CD14-positive monocyte (primary cell): ENCODE measurements around the gene NUP93. TPM values are rescaled to one million over a fixed set of nuclear protein-coding genes. Genes with fewer than 3 reads are reported as not detected.

Experiments used
- DNase-seq, 3 donors: peaks; one replicate each; pipeline ENCODE4 v3.0.0-alpha.2; 2011 to 2022
- H2AFZ ChIP-seq: 2 replicates; pipeline ENCODE4 v1.6.0; 2012; ENCODE audit warnings: mild to moderate bottlenecking, low read depth, low read length, inconsistent platforms; ENCODE audit not compliant: insufficient read depth, poor library complexity, severe bottlenecking
- H3K27ac ChIP-seq, 2 donors: 1 replicate in 1 of 2; 2 replicates in 1 of 2; pipeline ENCODE4 v1.5.1; 2012 to 2013; ENCODE audit warnings: low read length in 2 of 2, control low read depth in 1 of 2, inconsistent platforms in 1 of 2, low read depth in 1 of 2, mild to moderate bottlenecking in 1 of 2
- H3K27me3 ChIP-seq, 2 donors: one replicate each; pipeline versions ENCODE4 v1.6.0 to v1.6.1; 2011 to 2013; ENCODE audit warnings: low read length in 2 of 2; ENCODE audit not compliant: control insufficient read depth in 2 of 2, insufficient read depth in 2 of 2
- H3K36me3 ChIP-seq, 2 donors: replicated peaks in 1 of 2; 1 replicate in 1 of 2; 2 replicates in 1 of 2; pipeline versions ENCODE4 v1.5.1 to v1.6.1; 2012 to 2013; ENCODE audit warnings: low read length in 2 of 2, control low read depth in 1 of 2, inconsistent platforms in 1 of 2, mild to moderate bottlenecking in 1 of 2; ENCODE audit not compliant: insufficient read depth in 2 of 2, control insufficient read depth in 1 of 2
- H3K4me1 ChIP-seq, 2 donors: 1 replicate in 1 of 2; 2 replicates in 1 of 2; pipeline versions ENCODE4 v1.5.1 to v1.6.1; 2012 to 2013; ENCODE audit warnings: low read length in 2 of 2, control low read depth in 1 of 2, inconsistent platforms in 1 of 2, mild to moderate bottlenecking in 1 of 2, moderate library complexity in 1 of 2; ENCODE audit not compliant: insufficient read depth in 2 of 2, control insufficient read depth in 1 of 2
- H3K4me2 ChIP-seq: replicated peaks from 2 replicates; pipeline ENCODE3; 2012; ENCODE audit warnings: low read length, moderate library complexity, mild to moderate bottlenecking; ENCODE audit not compliant: poor library complexity, severe bottlenecking; ENCODE audit errors: extremely low read depth
- H3K4me3 ChIP-seq, 3 experiments: fragments of 200-600 bp in 1 of 3; sonication (generic) in 1 of 3; replicated peaks in 1 of 3; 1 replicate in 2 of 3; 2 replicates in 1 of 3; pipeline ENCODE4 v1.5.1; 2011 to 2013; ENCODE audit warnings: low read length in 3 of 3, mild to moderate bottlenecking in 3 of 3, control low read depth in 2 of 3, low read depth in 2 of 3, inconsistent platforms in 1 of 3, moderate library complexity in 1 of 3
- H3K79me2 ChIP-seq: 2 replicates; pipeline ENCODE4 v1.6.0; 2012; ENCODE audit warnings: mild to moderate bottlenecking, control low read depth, inconsistent platforms, low read length, moderate library complexity; ENCODE audit not compliant: insufficient read depth
- H3K9ac ChIP-seq: 2 replicates; pipeline ENCODE4 v1.6.0; 2017; ENCODE audit warnings: low read length, mild to moderate bottlenecking; ENCODE audit not compliant: insufficient read depth, poor library complexity, severe bottlenecking
- H3K9me3 ChIP-seq, 2 donors: replicated peaks in 1 of 2; 1 replicate in 1 of 2; 2 replicates in 1 of 2; pipeline versions ENCODE4 v1.5.1 to v1.6.1; 2012 to 2013; ENCODE audit warnings: low read length in 2 of 2, control low read depth in 1 of 2; ENCODE audit not compliant: control insufficient read depth in 1 of 2, insufficient read depth in 1 of 2
- H4K20me1 ChIP-seq: 2 replicates; pipeline ENCODE4 v1.6.0; 2012; ENCODE audit warnings: mild to moderate bottlenecking, low read length, control low read depth, moderate library complexity; ENCODE audit not compliant: insufficient read depth
- H3K27ac Mint-ChIP-seq, 7 donors: one replicate each; pipeline ENCODE4 v1.8.0; 2020; ENCODE audit warnings: mild to moderate bottlenecking in 7 of 7, mixed read lengths in 7 of 7, moderate library complexity in 6 of 7, inconsistent platforms in 2 of 7
- H3K27me3 Mint-ChIP-seq, 3 donors: one replicate each; pipeline ENCODE4 v1.8.0; 2021 to 2022; ENCODE audit warnings: low read depth in 3 of 3, mild to moderate bottlenecking in 3 of 3, mixed read lengths in 3 of 3, moderate library complexity in 3 of 3, inconsistent platforms in 1 of 3
- H3K36me3 Mint-ChIP-seq, 2 donors: one replicate each; pipeline ENCODE4 v1.8.0; 2020; ENCODE audit warnings: mixed read lengths in 2 of 2, inconsistent platforms in 1 of 2, mild to moderate bottlenecking in 1 of 2
- H3K4me1 Mint-ChIP-seq: one replicate; pipeline ENCODE4 v1.8.0; 2020; ENCODE audit warnings: mild to moderate bottlenecking, mixed read lengths
- H3K4me3 Mint-ChIP-seq, 2 donors: one replicate each; pipeline ENCODE4 v1.8.0; 2020; ENCODE audit warnings: mild to moderate bottlenecking in 2 of 2, mixed read lengths in 2 of 2, moderate library complexity in 1 of 2
- H3K9me3 Mint-ChIP-seq, 7 donors: one replicate each; pipeline ENCODE4 v1.8.0; 2020 to 2022; ENCODE audit warnings: mixed read lengths in 7 of 7, mild to moderate bottlenecking in 6 of 7, moderate library complexity in 6 of 7, inconsistent platforms in 2 of 7
- WGBS: methylation state at CpG from one replicate; pipeline ENCODE4 v1.1.5; 2013; ENCODE audit warnings: missing lambda C conversion rate; ENCODE audit not compliant: insufficient coverage; 5-methylcytosine and 5-hydroxymethylcytosine counted together
- intact Hi-C, 2 donors: fragments of 100-400 bp; cut with micrococcal nuclease; formaldehyde crosslinking; loops; one replicate each; pipeline versions ENCODE4 v1.15.0 to v1.15.1; 2023
- polyA plus RNA-seq, 3 donors: library from polyadenylated mRNA; depleted of rRNA in 1 of 3; unstranded in 2 of 3; stranded (reverse) in 1 of 3; fragments of 300-500 nt in 2 of 3; fragments of >200 nt in 1 of 3; fragmentation: Illumina TruSeq in 2 of 3; gene quantifications; 1 replicate in 2 of 3; 2 replicates in 1 of 3; pipeline ENCODE4 v1.2.3, GENCODE V29; 2012 to 2021
- TF ChIP-seq, protein P1 (sequence below): fragments of 200-600 bp; IDR thresholded peaks from one replicate; pipeline ENCODE4 v1.8.0; 2022; ENCODE audit warnings: antibody characterized with exemption, mild to moderate bottlenecking

Gene NUP93
- polyA plus RNA-seq, 3 donors, result 46.6 to 77.7 (median 59.4) TPM

DNA sequence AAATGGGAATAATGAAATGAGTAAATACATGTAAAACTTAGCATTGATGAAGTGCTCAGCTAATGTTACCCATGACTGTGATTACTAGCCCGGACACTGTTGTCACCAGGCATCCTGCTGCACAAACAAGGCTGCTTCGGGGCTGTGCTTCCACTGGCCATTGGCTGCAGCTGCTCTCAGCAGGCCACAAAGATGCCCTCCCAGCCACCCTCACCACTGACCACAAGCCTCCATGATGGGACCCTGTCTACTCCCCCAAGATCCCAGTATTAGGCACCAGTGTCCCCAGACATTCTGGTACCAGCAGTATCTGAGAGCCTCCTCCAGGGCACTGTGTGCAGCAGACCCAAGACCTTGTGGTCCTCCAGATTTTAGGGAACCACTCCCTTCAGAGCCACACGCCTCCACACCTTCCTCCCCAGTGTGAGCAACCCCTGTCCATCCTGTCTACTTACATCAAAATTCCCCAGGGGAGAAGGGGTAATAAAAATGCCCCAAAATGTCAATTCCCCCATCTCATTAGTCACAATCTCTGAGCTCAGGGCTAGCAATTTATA is 19.7 kb upstream of the NUP93 start:
- Histone ChIP-seq H3K4me1 (no peaks in the 10 kb centered on the region), H3K79me2 (no peaks in the 10 kb centered on the region), H4K20me1 (no peaks in the 10 kb centered on the region), H3K9me3 (no peaks in the 10 kb centered on the region), H3K27ac (no peak overlapping the region), H3K9ac (no peak overlapping the region), H3K27me3 (no peaks in the 10 kb centered on the region), H3K4me2 (no peak overlapping the region), H2AFZ (no peak overlapping the region), H3K4me3 (no peak overlapping the region), H3K36me3 (no peaks in the 10 kb centered on the region)
- H3K27ac Mint-ChIP-seq, result peak overlapping the region in 1 of 7 donors; percentile 32
- H3K4me3 Mint-ChIP-seq, result no peak overlapping the region
- intact Hi-C loops, result no loop called here
- TF ChIP-seq, protein P1, sequence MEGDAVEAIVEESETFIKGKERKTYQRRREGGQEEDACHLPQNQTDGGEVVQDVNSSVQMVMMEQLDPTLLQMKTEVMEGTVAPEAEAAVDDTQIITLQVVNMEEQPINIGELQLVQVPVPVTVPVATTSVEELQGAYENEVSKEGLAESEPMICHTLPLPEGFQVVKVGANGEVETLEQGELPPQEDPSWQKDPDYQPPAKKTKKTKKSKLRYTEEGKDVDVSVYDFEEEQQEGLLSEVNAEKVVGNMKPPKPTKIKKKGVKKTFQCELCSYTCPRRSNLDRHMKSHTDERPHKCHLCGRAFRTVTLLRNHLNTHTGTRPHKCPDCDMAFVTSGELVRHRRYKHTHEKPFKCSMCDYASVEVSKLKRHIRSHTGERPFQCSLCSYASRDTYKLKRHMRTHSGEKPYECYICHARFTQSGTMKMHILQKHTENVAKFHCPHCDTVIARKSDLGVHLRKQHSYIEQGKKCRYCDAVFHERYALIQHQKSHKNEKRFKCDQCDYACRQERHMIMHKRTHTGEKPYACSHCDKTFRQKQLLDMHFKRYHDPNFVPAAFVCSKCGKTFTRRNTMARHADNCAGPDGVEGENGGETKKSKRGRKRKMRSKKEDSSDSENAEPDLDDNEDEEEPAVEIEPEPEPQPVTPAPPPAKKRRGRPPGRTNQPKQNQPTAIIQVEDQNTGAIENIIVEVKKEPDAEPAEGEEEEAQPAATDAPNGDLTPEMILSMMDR, result no peak
- H3K27me3 Mint-ChIP-seq, result peaks cover 9 to 15% (median 12%) of the 10 kb centered on the region in 3 donors
- no peak for DNase-seq
- WGBS, result 83% methylated on average over 1 of the region's 3 CpGs
- H3K4me1 Mint-ChIP-seq, result no peaks in the 10 kb centered on the region
- no peaks in the 10 kb centered on the region for H3K9me3 Mint-ChIP-seq
- H3K36me3 Mint-ChIP-seq, result no peaks in the 10 kb centered on the region

DNA sequence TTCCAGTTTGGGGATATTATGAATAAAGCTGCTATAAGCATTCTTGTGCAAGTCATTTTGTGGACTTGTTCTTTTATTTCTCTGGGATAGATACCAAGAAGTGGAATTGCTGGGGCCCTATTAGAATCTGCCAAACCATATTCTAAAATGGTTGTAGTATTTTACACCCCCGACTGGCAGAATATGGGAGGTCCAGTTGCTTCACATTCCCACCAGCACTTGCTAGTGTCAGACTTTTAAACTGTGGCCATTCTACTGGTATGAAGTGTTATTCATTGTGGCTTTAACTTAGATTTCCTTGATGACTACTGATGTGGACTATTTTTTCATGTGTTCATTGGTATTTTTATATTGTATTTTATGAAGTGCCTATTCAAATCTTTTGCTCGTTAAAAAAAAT is 18.1 kb upstream of the NUP93 start:
- no peak for DNase-seq
- Mint-ChIP-seq H3K27ac (no peak overlapping the region), H3K4me3 (no peak overlapping the region), H3K9me3 (no peaks in the 10 kb centered on the region), H3K27me3 (peaks cover 10 to 12% (median 12%) of the 10 kb centered on the region in 3 donors), H3K4me1 (no peaks in the 10 kb centered on the region), H3K36me3 (no peaks in the 10 kb centered on the region)
- H3K4me3 ChIP-seq, result no peak overlapping the region
- WGBS, result no CpG with 5 or more reads among the region's 2 CpGs
- H3K4me2 ChIP-seq, result no peak overlapping the region
- no peaks in the 10 kb centered on the region for H3K79me2 ChIP-seq
- no peaks in the 10 kb centered on the region for H3K27me3 ChIP-seq
- no peaks in the 10 kb centered on the region for H3K9me3 ChIP-seq
- no peaks in the 10 kb centered on the region for H3K4me1 ChIP-seq
- no peak overlapping the region for H3K9ac ChIP-seq
- intact Hi-C loops, result no loop called here
- H3K27ac ChIP-seq, result no peak overlapping the region
- H2AFZ ChIP-seq, result no peak overlapping the region
- no peaks in the 10 kb centered on the region for H3K36me3 ChIP-seq
- H4K20me1 ChIP-seq, result no peaks in the 10 kb centered on the region
- TF ChIP-seq, protein P1, result no peak
